Right atrium auricular region (tissue), 2 donors: ENCODE results near the gene SPSB2. TPM values are rescaled to one million over a fixed set of nuclear protein-coding genes. Genes with fewer than 3 reads are reported as not detected.

Experiments
- DNase-seq: peaks from one replicate; pipeline ENCODE4 v3.0.0-alpha.2; 2019; ENCODE audit warnings: low spot score
- H3K27ac ChIP-seq, 2 donors: fragments of 200-600 bp; sonication (generic); 1 replicate in 1 of 2; 2 replicates in 1 of 2; pipeline ENCODE4 v1.5.1; 2016 to 2019
- H3K27me3 ChIP-seq, 2 donors: fragments of 200-600 bp; sonication (generic); one replicate each; pipeline versions ENCODE4 v1.5.1 to v1.6.0; 2017 to 2019
- H3K36me3 ChIP-seq: fragments of 200-600 bp; sonication (generic); one replicate; pipeline ENCODE4 v1.5.1; 2016
- H3K4me1 ChIP-seq, 2 donors: fragments of 200-600 bp; sonication (generic); one replicate each; pipeline versions ENCODE4 v1.5.1 to v1.6.0; 2017 to 2019
- H3K4me3 ChIP-seq, 2 donors: fragments of 200-600 bp; sonication (generic); 1 replicate in 1 of 2; 2 replicates in 1 of 2; pipeline ENCODE4 v1.5.1; 2017 to 2019; ENCODE audit warnings: mild to moderate bottlenecking in 1 of 2, moderate library complexity in 1 of 2
- H3K9me3 ChIP-seq, 2 donors: fragments of 200-600 bp; sonication (generic); one replicate each; pipeline ENCODE4 v1.5.1; 2019
- CTCF ChIP-seq, 2 donors: fragments of 200-600 bp; sonication (generic); IDR thresholded peaks; one replicate each; pipeline ENCODE4 v1.5.1; 2019; ENCODE audit warnings: antibody characterized with exemption in 2 of 2
- total RNA-seq, 2 donors: library from RNA; depleted of rRNA; stranded (reverse); fragments of >200 nt; gene quantifications; one replicate each; pipeline ENCODE4 v1.1.0, GENCODE V29; 2016

Gene SPSB2
- total RNA-seq, 2 donors from 2014 or later: 4.1 to 6.4 TPM

GRCh38 chr12:6842075-6842474 is 31.0 kb downstream of the SPSB2 start:
- no peak overlapping the region for H3K27ac ChIP-seq
- DNase-seq: no peak
- H3K36me3 ChIP-seq: peaks cover 72% of the 10 kb centered on the region
- H3K4me1 ChIP-seq: peaks cover 0 to 5% of the 10 kb centered on the region in 2 donors
- no peak overlapping the region for H3K4me3 ChIP-seq
- H3K27me3 ChIP-seq: no peaks in the 10 kb centered on the region
- no peak for TF ChIP-seq CTCF (IDR thresholded peaks at IDR 0.05)
- H3K9me3 ChIP-seq: no peaks in the 10 kb centered on the region

- no peak for DNase-seq
- peak within 1 kb of the TSS; percentile 31 to 48 for H3K27ac ChIP-seq
- no peak for TF ChIP-seq CTCF (IDR thresholded peaks at IDR 0.05)
- H3K36me3 ChIP-seq: peaks cover 70% of the 10 kb centered on the region
- no peaks in the 10 kb centered on the region for H3K9me3 ChIP-seq
- H3K27me3 ChIP-seq: no peaks in the 10 kb centered on the region
- peaks cover 0 to 6% of the 10 kb centered on the region in 2 donors for H3K4me1 ChIP-seq
- H3K4me3 ChIP-seq: no peak within 1 kb of the TSS
Measured at GRCh38 chr12:6840761-6841515, 32.2 kb downstream of the SPSB2 start, which contains the start of gene GNB3. Gene GNB3, plus strand, starts transcription at chr12:6840925. Its CDS starts 363 bp downstream, at chr12:6841288.

- DNase-seq: no peak
- Histone ChIP-seq H3K27me3 (no peaks in the 10 kb centered on the region), H3K36me3 (peaks cover 68% of the 10 kb centered on the region)
Measured at GRCh38 chr12:6840330-6840729, 32.8 kb downstream of the SPSB2 start.

GRCh38 chr12:6839482-6840201 is 33.5 kb downstream of the SPSB2 start:
- H3K4me3 ChIP-seq: no peak overlapping the region
- H3K4me1 ChIP-seq: peaks cover 0 to 10% of the 10 kb centered on the region in 2 donors
- H3K27me3 ChIP-seq: no peaks in the 10 kb centered on the region
- H3K27ac ChIP-seq: peak overlapping the region in 1 of 2 donors; percentile 31
- no peak for TF ChIP-seq CTCF (IDR thresholded peaks at IDR 0.05)
- DNase-seq: no peak
- no peaks in the 10 kb centered on the region for H3K9me3 ChIP-seq
- peaks cover 61% of the 10 kb centered on the region for H3K36me3 ChIP-seq

More at GRCh38 chr12:6840330-6840729, 32.8 kb downstream of the SPSB2 start:
- H3K27ac ChIP-seq: peak overlapping the region; percentile 31 to 48
- no peak overlapping the region for H3K4me3 ChIP-seq
- no peaks in the 10 kb centered on the region for H3K9me3 ChIP-seq
- TF ChIP-seq CTCF (IDR thresholded peaks at IDR 0.05): no peak
- peaks cover 0 to 10% of the 10 kb centered on the region in 2 donors for H3K4me1 ChIP-seq

- Histone ChIP-seq H3K4me1 (peaks cover 0 to 10% of the 10 kb centered on the region in 2 donors), H3K4me3 (no peak overlapping the region), H3K36me3 (peaks cover 54% of the 10 kb centered on the region), H3K27me3 (no peaks in the 10 kb centered on the region), H3K9me3 (no peaks in the 10 kb centered on the region), H3K27ac (no peak overlapping the region)
- no peak for DNase-seq
- no peak for TF ChIP-seq CTCF (IDR thresholded peaks at IDR 0.05)
Measured at GRCh38 chr12:6838854-6839253, 34.2 kb downstream of the SPSB2 start.
